HG02870 (cell line): ENCODE measurements around the gene SDK2.

ENCODE experiments used
- ATAC-seq: cut with Tn5 transposase; IDR thresholded peaks from one replicate; pipeline ENCODE4 v1.9.1; 2021; ENCODE audit warnings: mild to moderate bottlenecking, moderate library complexity; ENCODE audit not compliant: unreplicated experiment

SDK2 gene, protein sequence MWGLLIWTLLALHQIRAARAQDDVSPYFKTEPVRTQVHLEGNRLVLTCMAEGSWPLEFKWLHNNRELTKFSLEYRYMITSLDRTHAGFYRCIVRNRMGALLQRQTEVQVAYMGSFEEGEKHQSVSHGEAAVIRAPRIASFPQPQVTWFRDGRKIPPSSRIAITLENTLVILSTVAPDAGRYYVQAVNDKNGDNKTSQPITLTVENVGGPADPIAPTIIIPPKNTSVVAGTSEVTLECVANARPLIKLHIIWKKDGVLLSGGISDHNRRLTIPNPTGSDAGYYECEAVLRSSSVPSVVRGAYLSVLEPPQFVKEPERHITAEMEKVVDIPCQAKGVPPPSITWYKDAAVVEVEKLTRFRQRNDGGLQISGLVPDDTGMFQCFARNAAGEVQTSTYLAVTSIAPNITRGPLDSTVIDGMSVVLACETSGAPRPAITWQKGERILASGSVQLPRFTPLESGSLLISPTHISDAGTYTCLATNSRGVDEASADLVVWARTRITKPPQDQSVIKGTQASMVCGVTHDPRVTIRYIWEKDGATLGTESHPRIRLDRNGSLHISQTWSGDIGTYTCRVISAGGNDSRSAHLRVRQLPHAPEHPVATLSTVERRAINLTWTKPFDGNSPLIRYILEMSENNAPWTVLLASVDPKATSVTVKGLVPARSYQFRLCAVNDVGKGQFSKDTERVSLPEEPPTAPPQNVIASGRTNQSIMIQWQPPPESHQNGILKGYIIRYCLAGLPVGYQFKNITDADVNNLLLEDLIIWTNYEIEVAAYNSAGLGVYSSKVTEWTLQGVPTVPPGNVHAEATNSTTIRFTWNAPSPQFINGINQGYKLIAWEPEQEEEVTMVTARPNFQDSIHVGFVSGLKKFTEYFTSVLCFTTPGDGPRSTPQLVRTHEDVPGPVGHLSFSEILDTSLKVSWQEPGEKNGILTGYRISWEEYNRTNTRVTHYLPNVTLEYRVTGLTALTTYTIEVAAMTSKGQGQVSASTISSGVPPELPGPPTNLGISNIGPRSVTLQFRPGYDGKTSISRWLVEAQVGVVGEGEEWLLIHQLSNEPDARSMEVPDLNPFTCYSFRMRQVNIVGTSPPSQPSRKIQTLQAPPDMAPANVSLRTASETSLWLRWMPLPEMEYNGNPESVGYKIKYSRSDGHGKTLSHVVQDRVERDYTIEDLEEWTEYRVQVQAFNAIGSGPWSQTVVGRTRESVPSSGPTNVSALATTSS (N-terminal part only)

DNA sequence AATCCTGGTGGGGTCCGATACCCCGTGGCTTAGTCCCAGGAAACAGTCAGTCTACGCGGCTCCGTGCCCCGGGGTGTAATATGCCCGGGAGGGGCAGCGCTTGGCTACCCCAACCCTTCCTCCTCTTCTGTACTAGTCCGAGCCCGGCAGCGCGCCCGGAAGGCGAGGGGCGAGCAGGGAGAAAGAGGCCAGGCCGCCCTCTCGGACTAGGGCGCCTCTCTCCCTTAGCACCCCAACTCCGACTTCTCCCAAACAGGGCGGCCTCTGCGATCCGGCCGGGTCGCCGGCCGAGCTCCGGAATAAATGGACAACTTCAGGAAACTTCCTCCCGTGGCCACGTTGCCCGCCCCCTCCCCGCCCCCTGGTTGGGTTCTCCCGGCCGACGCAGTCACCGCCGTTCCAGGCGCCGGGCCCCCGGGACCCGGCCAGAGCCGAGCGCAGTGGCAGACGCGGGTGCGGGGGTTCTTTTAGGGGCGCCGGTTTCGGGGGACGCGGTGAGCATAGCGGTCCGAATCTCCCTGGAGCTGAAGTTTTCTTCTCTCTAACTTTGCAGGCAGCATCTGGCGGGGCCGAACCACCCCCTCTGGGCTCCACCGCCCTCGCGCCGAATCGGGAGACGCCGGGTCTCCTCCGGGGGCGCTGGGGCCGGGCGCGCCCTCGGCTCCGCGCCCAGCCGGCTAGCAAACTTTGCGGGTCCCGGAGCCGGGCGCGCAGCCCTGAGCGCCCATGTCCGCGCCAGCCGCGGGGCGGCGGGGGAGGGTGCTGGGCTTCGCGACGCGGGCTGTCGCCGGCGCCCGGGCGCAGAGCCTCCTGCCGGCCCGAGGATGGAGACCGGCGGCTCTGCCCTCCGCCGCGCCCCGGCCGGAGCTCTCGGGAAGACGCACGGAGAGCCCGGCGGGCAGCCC is at the start of gene SDK2:
Gene SDK2 (minus strand): TSS at position 301 of the 905 bp plus-strand sequence. CDS start 357 bp downstream, outside the sequence.
- no peak for ATAC-seq

GRCh38 chr17:73693071-73693470 is 48.8 kb upstream of the SDK2 start:
- ATAC-seq = no peak

DNA sequence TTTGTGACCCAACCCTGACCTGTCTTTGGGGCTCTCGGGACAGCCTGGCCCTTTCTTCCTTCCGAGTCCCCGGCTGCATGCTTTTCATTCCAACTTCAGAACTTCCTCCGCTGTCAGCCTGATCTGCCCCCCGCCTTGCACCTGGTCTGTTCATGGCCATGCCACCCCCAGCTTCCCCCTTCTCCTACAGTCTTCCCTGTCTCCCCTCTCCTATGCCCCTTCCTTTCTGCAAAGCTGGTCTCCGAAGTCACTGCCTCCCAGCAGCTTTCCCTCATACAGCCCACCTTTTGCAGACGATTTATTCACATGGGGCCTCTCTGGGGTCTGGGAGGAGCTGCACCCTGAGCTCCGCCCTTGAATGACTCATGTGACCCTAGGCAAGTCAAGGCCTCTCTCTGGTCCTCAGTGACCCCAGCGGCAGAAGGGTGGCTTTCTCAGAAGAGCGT is 47.1 kb upstream of the SDK2 start:
- no peak for ATAC-seq

- ATAC-seq = no peak
Observed at GRCh38 chr17:73690676-73691075, 46.4 kb upstream of the SDK2 start.

- ATAC-seq = no peak
Observed at GRCh38 chr17:73689596-73690275, 45.5 kb upstream of the SDK2 start.

- ATAC-seq = no peak
Observed at GRCh38 chr17:73686961-73687360, 42.7 kb upstream of the SDK2 start.

DNA sequence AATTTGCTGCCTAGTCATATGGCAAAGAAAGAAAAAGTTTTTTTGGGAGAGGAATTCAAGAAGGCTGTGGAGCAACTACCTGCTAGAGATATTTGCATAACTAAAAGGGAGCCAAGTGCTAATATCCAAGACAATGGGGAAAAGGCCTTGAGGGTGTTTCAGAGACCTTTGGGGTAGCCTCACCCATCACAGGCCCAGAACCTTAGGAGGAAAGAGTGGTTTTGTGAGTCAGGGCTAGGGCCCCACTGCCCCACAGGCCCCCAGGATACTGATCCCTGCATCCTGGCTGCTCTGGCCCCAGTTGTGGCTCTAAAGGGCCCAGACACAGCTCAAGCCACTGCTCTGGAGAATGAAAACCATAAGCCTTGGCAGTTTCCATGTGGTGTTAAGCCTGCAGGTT is 41.9 kb upstream of the SDK2 start:
- no peak for ATAC-seq

DNA sequence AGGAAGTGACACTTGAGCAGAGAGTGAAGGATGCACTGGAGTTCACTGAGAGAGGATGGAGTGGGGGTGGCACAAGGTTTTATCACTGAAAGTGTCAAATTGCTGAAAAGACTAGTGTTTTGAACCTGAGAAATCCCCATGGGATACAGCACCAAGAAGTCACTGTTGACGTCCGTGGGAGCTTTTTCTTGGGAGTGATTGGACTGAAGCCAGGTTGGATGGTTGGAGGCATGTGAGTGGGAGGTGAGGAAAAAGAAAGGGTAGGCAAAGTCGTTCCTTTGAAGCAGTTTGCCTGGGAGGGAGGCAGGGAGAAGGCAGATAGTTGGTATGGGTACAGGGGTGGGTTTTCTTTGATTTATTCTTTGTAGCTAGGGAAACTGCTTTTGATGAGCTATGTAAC is 39.9 kb upstream of the SDK2 start:
- no peak for ATAC-seq

- no peak for ATAC-seq
Observed at GRCh38 chr17:73683771-73684170, 39.5 kb upstream of the SDK2 start.

- ATAC-seq = no peak
Observed at GRCh38 chr17:73681946-73682345, 37.7 kb upstream of the SDK2 start.

GRCh38 chr17:73679476-73679875 is 35.2 kb upstream of the SDK2 start:
- ATAC-seq = no peak

DNA sequence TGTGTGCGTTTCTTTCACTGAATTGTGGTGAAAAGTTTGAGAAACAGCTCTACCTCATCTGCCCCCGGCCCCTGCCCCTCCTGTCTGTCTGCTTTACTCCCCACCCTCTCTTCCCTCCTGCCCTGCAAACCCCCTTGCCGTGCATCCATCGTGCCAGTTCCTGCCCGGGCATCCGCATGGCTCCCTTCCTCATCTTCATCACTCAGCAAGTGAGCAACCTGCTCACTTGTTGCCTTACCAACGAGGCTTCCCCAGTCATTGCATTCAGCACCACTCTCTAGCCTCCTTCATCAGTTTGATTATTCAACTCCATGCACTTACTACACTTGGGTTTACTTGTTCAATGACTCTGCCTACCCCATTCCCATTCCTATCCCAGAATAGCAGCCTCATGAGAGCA is 34.8 kb upstream of the SDK2 start:
- ATAC-seq = no peak

GRCh38 chr17:73669771-73670170 is 25.5 kb upstream of the SDK2 start:
- ATAC-seq = no peak

- ATAC-seq = no peak
Observed at GRCh38 chr17:73667181-73667959, 23.1 kb upstream of the SDK2 start.

GRCh38 chr17:73663614-73664013 is 19.4 kb upstream of the SDK2 start:
- no peak for ATAC-seq

GRCh38 chr17:73660366-73660765 is 16.1 kb upstream of the SDK2 start:
- ATAC-seq = no peak

- no peak for ATAC-seq
Observed at GRCh38 chr17:73658821-73659515, 14.7 kb upstream of the SDK2 start.

DNA sequence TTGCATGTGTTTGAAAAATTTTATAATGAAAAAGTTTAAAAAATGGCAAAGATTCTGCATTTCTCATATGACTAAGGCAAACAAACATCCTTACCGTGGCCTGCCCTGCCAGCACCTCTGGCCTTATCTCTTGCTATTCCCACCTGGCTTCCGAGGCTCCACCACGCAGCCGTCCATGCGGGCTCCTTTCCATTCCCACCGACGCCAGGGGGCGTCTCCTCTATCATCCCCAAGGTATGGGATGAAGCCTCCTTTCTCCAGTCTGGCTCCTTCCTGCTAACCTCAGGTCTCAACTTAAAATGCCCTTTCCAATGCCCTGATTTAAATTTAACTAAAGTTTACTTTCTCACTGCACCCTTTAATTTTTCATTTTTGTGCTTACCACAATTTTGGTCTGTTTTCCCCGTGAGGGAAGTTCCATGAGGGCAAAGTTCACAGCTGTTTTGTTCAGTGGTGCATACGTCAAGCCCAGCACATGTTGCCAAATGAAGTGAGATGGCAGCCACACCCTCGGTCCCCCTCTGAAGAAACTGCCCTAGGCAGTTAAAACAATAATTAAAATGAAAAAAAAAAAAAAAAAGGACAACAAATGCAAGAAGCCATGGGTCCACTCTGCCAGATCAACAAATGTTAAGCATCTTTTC is 13.3 kb upstream of the SDK2 start:
- ATAC-seq = no peak
